ENCODE measurements around the gene ATXN7L3B.

The ATXN7L3B gene

DNA sequence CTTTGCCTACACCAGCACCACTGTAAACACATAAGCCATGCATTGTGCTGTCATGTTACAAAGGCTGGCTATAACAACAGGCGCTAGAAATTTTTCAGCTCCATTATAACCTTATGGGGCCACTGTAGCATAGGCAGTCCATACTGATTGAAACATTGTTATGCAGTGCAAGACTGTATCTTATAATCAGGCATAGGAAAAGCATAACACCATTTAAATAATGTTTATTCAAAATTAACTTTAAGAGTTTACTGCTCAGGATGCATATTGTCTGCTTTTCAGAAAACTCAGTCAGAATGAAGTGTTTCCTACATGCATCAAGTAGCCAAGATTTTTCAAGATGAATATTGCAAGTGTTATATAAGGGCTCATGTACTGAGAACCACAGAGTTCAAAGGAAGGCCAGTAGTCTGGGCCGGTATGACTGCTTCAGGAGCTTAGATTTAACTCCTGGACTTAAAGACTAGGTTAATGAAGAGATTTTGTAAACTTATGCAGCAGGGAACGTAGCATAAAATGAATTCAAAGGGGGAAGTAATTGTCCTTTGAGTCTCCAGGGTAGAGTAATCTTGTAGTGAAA is 46.9 kb downstream of the ATXN7L3B start:
- no peak for DNase-seq (ENCODE audit: low read depth, low spot score)
- Histone ChIP-seq H3K4me1 (ENCODE audit: insufficient read depth, insufficient read length) (no peaks in the 10 kb centered on the region), H3K9ac (ENCODE audit: insufficient read length, low read depth) (no peak overlapping the region), H3K4me3 (ENCODE audit: insufficient read length, low read depth) (no peak overlapping the region), H3K9me3 (ENCODE audit: insufficient read depth, low read length) (no peaks in the 10 kb centered on the region), H3K27me3 (ENCODE audit: insufficient read depth, insufficient read length) (no peaks in the 10 kb centered on the region), H3K36me3 (ENCODE audit: insufficient read depth, insufficient read length, low read length) (no peaks in the 10 kb centered on the region)
- TF ChIP-seq YY1 (IDR thresholded peaks at IDR 0.05; ENCODE audit: insufficient read depth, insufficient read length) = no peak
- TF ChIP-seq ZNF274 (IDR thresholded peaks at IDR 0.05; ENCODE audit: low read depth, low read length) = no peak
- TF ChIP-seq SUZ12 (IDR thresholded peaks at IDR 0.05; ENCODE audit: extremely low read depth, insufficient read depth, insufficient read length) = no peak

DNA sequence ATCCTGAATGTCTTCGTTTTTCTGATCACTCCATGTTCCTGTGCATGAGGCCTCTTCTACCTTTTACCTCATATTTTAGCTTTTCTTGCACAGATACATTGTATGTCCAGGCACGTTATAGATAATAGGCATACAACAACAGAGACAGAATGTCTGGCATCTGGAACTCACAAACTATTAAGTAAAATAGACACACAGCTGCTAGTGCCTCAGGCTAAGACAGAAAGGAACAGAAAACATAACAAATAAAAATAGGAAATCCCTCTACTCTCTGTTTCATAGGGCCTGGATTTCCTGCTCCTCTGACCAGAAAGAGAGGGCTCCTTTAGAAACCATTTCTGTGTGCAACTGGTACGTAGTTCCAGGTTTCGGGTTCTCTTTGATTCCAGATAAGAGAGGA is 48.6 kb downstream of the ATXN7L3B start:
- DNase-seq (ENCODE audit: low read depth, low spot score) = no peak
- Histone ChIP-seq H3K27me3 (ENCODE audit: insufficient read depth, insufficient read length) (no peaks in the 10 kb centered on the region), H3K9ac (ENCODE audit: insufficient read length, low read depth) (no peak overlapping the region), H3K4me3 (ENCODE audit: insufficient read length, low read depth) (no peak overlapping the region), H3K9me3 (ENCODE audit: insufficient read depth, low read length) (no peaks in the 10 kb centered on the region), H3K4me1 (ENCODE audit: insufficient read depth, insufficient read length) (no peaks in the 10 kb centered on the region), H3K36me3 (ENCODE audit: insufficient read depth, insufficient read length, low read length) (no peaks in the 10 kb centered on the region)
- TF ChIP-seq SUZ12 (IDR thresholded peaks at IDR 0.05; ENCODE audit: extremely low read depth, insufficient read depth, insufficient read length) = no peak
- TF ChIP-seq YY1 (IDR thresholded peaks at IDR 0.05; ENCODE audit: insufficient read depth, insufficient read length) = no peak

Measured in NT2/D1 (cell line).